ENCODE data around the gene LETMD1. TPM values are rescaled to one million over a fixed set of nuclear protein-coding genes. Genes with fewer than 3 reads are reported as not detected.
"Not testable (repeated sequence)": the region's sequence is repeated elsewhere in the genome, so short reads cannot be mapped to it uniquely, and the experiment has no call there.

Gene LETMD1
- total RNA-seq, 1 experiment from 2014 or later: 72.1 TPM

DNA sequence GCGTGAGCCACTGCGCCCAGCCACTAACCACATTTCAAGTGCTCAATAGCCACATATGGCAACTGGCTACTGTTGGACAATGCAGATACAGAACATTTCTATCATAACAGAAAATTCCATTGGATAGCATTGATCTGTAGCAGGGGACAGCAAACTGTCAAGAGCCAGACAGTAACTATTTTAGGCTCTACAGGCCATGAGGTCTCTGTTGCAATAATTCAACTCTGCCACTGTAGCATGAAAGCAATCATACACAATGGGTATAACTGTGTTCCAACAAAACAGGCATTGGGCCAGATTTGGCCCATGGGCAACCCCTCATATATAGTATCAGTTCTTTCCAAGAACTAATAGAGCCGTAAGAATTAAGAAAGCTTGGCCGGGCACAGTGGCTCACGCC is 27.3 kb downstream of the LETMD1 start:
- DNase-seq (ENCODE audit: extremely low read depth, low read depth): no peak

DNA sequence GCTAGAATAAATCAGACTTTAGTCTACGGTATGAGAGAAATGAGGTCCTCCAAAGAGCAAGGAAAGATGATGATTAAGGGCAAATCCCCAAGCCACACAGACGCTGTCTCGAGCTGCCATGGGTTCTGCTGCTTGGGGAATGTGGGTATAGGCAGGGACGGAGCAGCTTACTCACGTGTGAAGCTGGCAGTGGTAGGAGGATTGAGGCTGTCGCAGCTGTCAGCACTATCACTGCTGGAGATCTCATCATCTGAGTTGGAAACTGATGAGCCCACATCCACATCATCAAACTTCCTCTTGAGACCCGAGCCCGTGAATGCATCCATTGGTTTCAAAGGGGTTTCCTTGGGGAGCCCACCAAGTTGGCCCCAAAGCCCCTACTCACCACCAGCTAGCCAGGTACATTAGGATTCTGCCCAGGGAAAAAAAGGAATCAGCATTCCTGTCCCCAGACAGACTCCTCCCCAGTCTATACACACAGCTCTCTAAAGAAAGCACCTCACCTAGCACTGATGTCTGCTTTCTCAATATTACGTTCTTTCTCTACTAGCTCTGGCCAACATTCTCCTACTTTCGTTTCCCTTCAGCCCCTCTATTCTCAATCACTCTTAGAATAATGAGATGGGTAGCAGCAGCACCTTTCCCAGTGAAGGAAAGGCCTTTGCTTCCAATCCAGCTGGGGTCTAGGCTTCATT is 28.3 kb downstream of the LETMD1 start:
- no peak for DNase-seq (ENCODE audit: extremely low read depth, low read depth)

DNA sequence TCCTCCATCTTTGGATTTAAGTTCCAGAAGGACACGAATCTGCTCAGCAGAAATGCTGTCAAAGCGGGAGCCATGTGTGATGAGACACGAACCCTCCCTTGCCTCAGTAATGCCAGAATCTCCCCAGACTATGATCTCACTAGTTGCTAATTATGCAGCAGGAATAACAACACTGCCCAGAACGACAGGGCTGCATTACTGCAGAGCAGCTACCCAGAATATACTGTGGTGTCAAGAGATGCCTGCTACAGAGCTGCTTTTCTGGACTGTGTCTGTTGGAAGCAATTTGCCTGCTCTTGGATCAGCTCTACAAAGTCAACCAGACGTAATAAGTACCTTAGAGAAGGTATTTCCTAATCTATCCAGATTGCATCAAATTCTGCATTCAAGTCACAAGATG is 29.8 kb downstream of the LETMD1 start:
- DNase-seq (ENCODE audit: extremely low read depth, low read depth): no peak

DNA sequence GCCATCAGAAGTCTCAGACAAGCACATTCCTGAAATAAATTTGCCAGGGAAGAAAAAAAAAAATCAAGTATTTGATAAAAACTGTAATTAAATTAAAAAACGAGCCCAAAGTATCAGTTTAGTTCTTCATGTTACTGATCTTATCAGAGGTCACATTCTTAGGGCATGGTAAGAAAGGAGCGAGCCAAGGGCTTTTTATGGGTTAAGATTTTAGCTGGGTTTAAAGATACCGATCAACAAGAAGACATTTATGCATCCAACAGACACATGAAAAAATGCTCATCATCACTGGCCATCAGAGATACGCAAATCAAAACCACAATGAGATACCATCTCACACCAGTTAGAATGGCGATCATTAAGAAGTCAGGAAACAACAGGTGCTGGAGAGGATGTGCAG is 30.2 kb downstream of the LETMD1 start:
- not testable (repeated sequence) for DNase-seq (ENCODE audit: extremely low read depth, low read depth)

DNA sequence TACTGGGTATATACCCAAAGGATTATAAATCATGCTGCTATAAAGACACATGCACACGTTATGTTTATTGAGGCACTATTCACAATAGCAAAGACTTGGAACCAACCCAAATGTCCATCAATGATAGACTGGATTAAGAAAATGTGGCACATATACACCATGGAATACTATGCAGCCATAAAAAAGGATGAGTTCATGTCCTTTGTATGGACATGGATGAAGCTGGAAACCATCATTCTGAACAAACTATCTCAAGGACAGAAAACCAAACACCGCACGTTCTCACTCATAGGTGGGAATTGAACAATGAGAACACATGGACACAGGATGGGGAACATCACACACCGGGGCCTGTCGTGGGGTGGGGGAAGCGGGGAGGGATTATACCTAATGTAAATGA is 30.7 kb downstream of the LETMD1 start:
- not testable (repeated sequence) for DNase-seq (ENCODE audit: extremely low read depth, low read depth)

DNA sequence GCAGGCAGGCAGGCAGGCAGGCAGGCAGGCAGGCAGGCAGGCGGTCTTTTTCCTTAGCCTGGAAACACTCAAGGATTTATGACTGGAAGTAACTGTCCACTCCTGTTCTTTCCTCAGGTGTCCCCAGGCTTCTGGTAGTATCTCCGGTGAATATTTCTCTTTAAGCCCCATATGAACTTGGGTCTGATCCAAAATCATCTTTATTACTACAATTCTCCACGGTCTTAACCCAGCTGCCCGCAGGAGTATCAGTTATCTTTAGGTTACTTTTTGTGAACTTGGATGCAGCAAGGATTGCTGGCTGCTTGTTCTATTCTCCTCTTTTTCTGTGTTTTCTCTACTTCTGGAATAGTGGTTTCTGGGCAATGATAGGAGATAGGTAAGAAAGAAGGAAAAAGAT is 32.0 kb downstream of the LETMD1 start:
- DNase-seq (ENCODE audit: extremely low read depth, low read depth): no peak

DNA sequence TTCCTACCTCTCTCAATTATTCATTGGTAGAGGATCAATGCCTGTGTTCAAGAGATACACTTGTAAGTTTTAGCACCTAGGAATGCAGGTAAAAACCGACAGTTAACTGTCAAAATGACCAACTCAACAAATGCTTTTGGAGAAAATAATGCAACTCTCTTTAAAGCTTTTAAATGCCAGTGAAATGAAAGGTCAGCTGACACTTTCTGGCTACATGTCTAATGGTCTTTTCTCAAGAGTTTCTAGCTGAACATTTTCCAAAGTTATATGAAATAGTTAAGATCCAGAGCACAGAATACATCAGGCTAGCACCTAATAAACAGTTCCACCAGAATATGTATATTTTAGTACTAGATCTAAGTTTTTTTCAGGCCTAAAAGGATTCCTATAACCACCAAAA is 33.3 kb downstream of the LETMD1 start:
- no peak for DNase-seq (ENCODE audit: extremely low read depth, low read depth)

DNA sequence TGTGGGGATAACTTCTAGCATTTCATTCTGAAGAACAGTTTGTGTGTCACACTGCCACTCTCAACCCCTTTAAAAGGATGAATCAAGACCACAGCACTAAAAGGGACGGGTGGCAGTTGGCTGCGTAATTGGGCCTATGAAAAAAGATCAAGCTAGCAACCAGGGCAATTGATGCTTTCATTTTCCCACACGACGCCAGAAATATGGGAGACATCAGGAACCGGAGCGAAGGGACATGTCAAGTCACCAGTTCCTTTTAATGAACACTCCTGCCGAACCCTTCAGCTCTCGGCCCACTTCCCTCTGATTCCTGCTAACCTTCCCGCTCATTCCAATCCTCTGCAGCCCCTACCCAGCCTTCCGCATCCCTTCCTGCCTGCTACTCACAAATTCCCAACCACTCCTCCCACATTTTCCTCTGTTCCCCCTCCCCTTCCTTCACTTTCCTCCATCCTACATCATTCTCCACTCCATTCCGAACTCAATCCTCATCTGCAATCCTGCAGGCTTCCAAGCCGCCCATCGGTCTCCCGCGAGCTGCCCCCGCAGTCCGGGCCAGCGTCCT is 34.5 kb downstream of the LETMD1 start:
- peak; percentile 8 for DNase-seq (ENCODE audit: extremely low read depth, low read depth)

DNA sequence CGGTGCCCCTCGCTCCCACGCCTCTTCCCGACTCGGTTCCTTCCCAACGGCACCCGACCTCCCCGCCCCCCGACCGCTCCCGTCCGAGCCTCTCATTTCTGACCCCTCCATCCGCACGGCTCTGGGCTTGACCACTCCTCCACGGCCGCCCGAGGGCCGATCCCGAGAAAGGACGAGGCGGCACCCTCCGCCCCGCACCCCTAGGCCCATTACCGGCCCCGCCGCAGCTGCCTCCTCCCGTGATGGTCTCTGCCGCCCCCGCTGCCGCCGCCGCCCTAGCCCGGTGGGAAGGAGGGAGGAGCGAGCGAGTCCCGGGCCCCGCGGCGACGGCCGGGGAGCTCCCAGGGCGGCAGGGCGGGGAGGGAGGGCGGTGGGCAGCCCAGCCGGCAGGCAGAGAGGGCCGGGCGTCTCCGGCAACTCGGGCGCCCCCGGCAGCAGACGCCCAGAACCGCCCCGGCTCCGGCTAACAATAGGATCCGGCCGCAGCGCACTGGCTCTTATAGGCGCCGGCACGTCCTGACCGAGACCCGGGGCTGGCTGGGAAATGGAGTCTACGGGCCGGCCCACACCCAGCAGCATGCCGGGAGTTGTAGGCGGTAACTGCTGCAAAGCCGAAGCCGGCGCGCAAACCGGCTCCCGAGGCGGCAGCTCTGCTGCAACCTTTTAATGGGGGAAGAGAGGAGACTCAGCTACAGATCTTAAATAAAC is 35.2 kb downstream of the LETMD1 start, which contains the start of gene CSRNP2:
Gene CSRNP2, minus strand, starts transcription at position 471 of the 708 bp plus-strand sequence. CDS start 7,035 bp downstream, outside the sequence.
- DNase-seq (ENCODE audit: extremely low read depth, low read depth): peak; percentile 93

DNA sequence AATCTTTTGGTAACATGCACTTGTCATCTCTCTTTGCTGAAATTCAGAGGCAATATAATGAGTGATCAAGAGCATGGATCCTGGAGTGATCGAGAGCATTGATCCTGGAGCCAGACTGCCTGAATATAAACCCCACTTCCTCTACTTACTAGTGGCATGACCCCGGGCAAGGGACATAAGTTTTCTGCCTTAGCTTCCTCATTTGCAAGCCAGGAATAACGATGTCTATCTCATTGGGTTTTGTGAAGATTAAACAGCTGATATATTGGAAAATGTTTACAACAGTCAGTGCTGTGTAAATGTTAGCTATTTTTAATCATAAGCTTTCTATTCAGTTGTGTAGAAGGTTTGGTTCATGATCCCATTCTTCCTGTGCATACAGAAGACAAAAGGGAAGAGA is 37.6 kb downstream of the LETMD1 start:
- no peak for DNase-seq (ENCODE audit: extremely low read depth, low read depth)

DNA sequence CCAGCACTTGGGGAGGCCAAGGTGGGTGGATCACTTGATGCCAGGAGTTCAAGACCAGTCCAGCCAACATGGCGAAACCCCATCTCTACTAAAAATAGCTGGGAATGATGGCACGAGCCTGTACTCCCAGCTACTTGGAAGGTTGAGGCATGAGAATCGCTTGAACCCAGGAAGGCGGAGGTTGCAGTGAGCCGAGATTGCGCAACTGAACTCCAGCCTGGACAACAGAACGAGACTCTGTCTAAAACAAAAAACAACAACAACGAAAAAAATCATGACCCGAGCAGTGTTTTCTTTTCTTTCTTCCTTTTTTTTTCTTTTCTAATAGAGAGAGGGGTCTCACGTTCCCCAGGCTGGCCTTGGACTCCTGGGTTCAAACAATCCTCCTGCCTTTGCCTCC is 38.8 kb downstream of the LETMD1 start:
- no peak for DNase-seq (ENCODE audit: extremely low read depth, low read depth)

DNA sequence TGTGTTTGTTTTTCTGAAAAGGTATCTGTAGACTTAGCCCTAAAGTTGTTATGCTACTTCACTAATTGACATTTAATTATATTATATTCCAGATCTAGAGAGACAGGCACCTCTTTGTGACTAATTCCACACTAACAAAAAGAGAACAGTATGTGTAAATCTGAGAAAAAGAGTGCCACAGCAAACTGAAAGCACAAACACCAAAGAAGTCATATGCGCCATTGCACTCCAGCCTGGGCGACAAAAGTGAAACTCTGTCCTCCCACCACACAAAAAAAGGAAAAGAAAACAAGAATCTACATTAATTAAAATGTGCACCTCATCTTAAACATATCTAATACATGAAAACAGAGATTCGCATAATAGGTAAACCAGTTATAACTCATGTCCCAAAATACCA is 39.7 kb downstream of the LETMD1 start:
- DNase-seq (ENCODE audit: extremely low read depth, low read depth): no peak

DNA sequence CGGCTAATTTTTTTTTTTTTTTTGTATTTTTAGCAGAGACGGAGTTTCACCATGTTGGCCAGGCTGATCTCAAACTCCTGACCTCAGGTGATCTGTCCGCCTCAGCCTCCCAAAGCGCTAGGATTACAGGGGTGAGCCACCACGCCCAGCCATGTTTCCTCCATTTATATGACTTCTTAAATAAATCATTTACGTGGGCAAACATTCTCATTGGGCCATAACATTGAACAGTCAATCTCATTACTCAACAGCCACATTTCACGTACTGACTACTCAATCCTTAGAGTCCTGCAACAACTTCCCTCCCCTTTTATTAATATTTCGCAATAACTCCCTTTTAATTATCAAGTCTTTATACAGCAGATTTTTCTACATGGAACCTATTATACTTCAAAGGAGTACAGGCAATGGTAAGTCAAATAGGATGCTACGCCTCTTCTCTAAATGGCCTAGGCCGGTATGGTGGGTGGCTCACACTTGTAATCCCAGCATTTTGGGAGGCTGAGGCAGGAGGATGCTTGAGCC is 42.6 kb downstream of the LETMD1 start:
- no peak for DNase-seq (ENCODE audit: extremely low read depth, low read depth)

DNA sequence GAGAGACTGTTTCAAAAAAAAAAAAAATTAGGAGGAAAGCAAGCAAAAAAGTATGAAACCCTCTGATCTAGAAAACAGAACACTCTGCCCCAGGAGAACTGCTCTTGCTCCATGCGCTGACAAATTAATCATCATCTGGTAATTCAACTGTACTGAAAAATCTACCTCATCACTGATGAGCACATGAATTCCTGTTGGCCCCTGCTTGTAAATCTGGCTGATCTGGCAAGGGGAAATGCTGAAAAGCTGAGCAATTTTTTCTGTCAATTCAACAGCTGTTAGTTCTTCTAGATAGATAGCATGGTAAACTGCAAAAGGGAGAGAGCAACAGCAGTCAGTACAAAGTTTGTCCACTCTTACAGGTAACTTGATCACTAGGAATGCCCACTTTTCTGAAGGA is 50.5 kb downstream of the LETMD1 start:
- no peak for DNase-seq (ENCODE audit: extremely low read depth, low read depth)

DNA sequence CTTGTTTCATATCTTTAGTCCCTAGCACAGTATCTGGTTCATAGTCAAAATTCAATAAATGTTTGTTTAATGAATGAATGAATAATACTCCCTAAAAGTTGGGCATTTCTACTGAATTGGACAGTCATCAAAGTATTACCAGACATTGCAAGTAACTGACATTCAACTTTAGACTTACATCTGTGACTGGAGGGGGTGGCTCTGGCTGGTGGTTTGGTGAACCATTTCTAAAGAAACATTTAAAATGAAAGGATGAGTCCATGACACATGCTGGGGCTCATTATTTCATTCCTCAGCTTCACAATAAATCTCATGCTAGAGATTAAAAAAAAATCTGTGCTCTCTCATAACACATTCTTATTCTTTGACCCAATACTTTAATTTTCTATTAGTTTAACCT is 55.9 kb downstream of the LETMD1 start:
- DNase-seq (ENCODE audit: extremely low read depth, low read depth): no peak

DNA sequence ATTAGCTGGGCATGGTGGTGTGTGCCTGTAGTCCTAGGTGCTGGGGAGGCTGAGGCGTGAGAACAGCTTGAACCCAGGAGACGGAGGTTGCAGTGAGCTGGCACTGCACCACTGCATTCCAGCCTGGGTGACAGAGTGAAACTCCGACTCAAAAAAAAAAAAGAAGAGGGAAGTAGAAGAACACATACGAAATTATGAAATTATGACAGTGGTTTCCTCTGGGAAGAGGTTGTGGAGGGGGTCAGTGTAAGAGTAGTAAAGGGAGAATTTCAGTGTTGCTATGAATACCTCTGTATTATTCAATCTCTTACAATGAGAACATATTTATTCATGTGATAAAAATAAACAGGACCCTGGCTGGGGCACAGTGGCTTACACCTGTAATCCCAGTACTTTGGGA is 60.0 kb downstream of the LETMD1 start:
- DNase-seq (ENCODE audit: extremely low read depth, low read depth): no peak

Small RNA genes lying within 50 kb of the gene (small RNA-seq; reads per million reads assigned to genes)
- gene RNU6-1273P (0 reads per million in 2 experiments), gene RNU6-87P (0 reads per million in 2 experiments)

Other genes starting within 250 kb of the LETMD1 start
- not detected in 2 replicates for gene TMPRSS12, start 205.4 kb upstream of the LETMD1 start, total RNA-seq (2014; rRNA removed; shearing (Covaris generic))
- gene HIGD1C, start 95.8 kb upstream of the LETMD1 start, total RNA-seq (2014; rRNA removed; shearing (Covaris generic)): not detected in 2 replicates
- gene SLC11A2, start 21.9 kb upstream of the LETMD1 start, total RNA-seq (2014; rRNA removed; shearing (Covaris generic)): 37.5 and 54.2 TPM in 2 replicates
- 17.4 and 20.6 TPM in 2 replicates for gene CSRNP2, start 35.3 kb downstream of the LETMD1 start, total RNA-seq (2014; rRNA removed; shearing (Covaris generic))
- 10.2 and 13.7 TPM in 2 replicates for gene TFCP2, start 124.8 kb downstream of the LETMD1 start, total RNA-seq (2014; rRNA removed; shearing (Covaris generic))
- 2.3 and 4.7 TPM in 2 replicates for gene POU6F1, start 169.7 kb downstream of the LETMD1 start, total RNA-seq (2014; rRNA removed; shearing (Covaris generic))
- gene DAZAP2, start 190.5 kb downstream of the LETMD1 start, total RNA-seq (2014; rRNA removed; shearing (Covaris generic)): 329 TPM in 2 replicates
- 12.3 TPM in 2 replicates for gene SMAGP, start 222.1 kb downstream of the LETMD1 start, total RNA-seq (2014; rRNA removed; shearing (Covaris generic))

Measured in NCI-H460 (cell line).